Measurements from ENCODE around the gene TECPR1. TPM values are rescaled to one million over a fixed set of nuclear protein-coding genes. Genes with fewer than 3 reads are reported as not detected.

Gene TECPR1
- total and polyA plus RNA-seq, 2 donors (not counting 3 experiments of a cell fraction or from before 2014, with no cell fraction given) = 12.3 to 97.5 TPM

- Histone ChIP-seq H4K20me1 (replicated peaks; ENCODE audit: control insufficient read depth, extremely low read depth, insufficient read depth, low read length) (no peaks in the 10 kb centered on the region), H2AFZ (ENCODE audit: low read depth, low read length) (no peak overlapping the region), H3K27ac (ENCODE audit: insufficient read depth, low read depth, low read length) (no peak overlapping the region), H3K4me1 (ENCODE audit: control insufficient read depth, extremely low read depth, insufficient read depth, low read length) (peaks cover 3% of the 10 kb centered on the region), H3K27me3 (ENCODE audit: control insufficient read depth in 2 of 2, insufficient read depth in 2 of 2, low read length in 2 of 2) (no peaks in the 10 kb centered on the region), H3K4me3 (replicated peaks in 1 of 3; ENCODE audit: insufficient read depth in 1 of 3, low read depth in 1 of 3, low read length in 3 of 3) (no peak overlapping the region), H3K9me3 (replicated peaks; ENCODE audit: control insufficient read depth, insufficient read depth, low read length) (no peaks in the 10 kb centered on the region), H3K9me1 (replicated peaks; ENCODE audit: control insufficient read depth, extremely low read depth, insufficient read depth, low read length) (no peaks in the 10 kb centered on the region), H3K9ac (replicated peaks; ENCODE audit: extremely low read depth, insufficient read depth, low read length) (no peak overlapping the region), H3K36me3 (ENCODE audit: control insufficient read depth in 2 of 2, extremely low read depth in 1 of 2, insufficient read depth in 2 of 2, low read length in 2 of 2) (peaks cover 0 to 3% of the 10 kb centered on the region in 2 experiments), H3K79me2 (ENCODE audit: control insufficient read depth, insufficient read depth, low read length) (no peaks in the 10 kb centered on the region), H3K4me2 (ENCODE audit: insufficient read depth, low read length) (no peak overlapping the region)
- intact Hi-C loops (cut with micrococcal nuclease) = loop anchor here (1.0 kb wide), 3 partner anchors 63 to 148 kb away; partner anchors contain the start of gene LMTK2
- CTCF ChIA-PET = interaction anchor here (0.6 to 12.7 kb wide), 45 partner anchors 10 to 1064 kb away, joined by 3 to 870 read pairs (median 5); partner anchors contain the start of genes BAIAP2L1, BHLHA15 and LMTK2
- POLR2A ChIA-PET = interaction anchor here (0.6 to 1.6 kb wide), 2 partner anchors 139 to 147 kb away, joined by 3 to 13 read pairs; no protein-coding TSS in a partner anchor
- FAIRE-seq (no peak), DNase-seq (ENCODE audit: low read depth, low spot score) (no peak)
- no TSS peak for BruUV-seq (replicated peaks)
- TF ChIP-seq MAX (IDR thresholded peaks at IDR 0.05; ENCODE audit: insufficient read depth, insufficient read length) (no peak), POLR2A (IDR thresholded peaks at IDR 0.05; ENCODE audit: low read depth, low read length) (no peak), FOS (IDR thresholded peaks at IDR 0.05; ENCODE audit: borderline replicate concordance, insufficient read depth, low read length) (no peak), MYC (IDR thresholded peaks at IDR 0.05; ENCODE audit: low read depth, low read length) (no peak), EZH2 (IDR thresholded peaks at IDR 0.05; ENCODE audit: borderline replicate concordance, low read depth, low read length, severe bottlenecking) (no peak), GATA2 (IDR thresholded peaks at IDR 0.05; ENCODE audit: insufficient read depth, insufficient read length, low read depth, low read length) (no peak), POLR2AphosphoS5 (IDR thresholded peaks at IDR 0.05; ENCODE audit: insufficient read depth, low read depth, low read length) (no peak), CTCF (IDR thresholded peaks at IDR 0.05; ENCODE audit: extremely low read depth in 1 of 2, insufficient read depth in 1 of 2, low read depth in 1 of 2, low read length in 2 of 2) (no peak), JUN (IDR thresholded peaks at IDR 0.05; ENCODE audit: borderline replicate concordance, insufficient read depth, insufficient read length, low read depth) (no peak)
- dilution Hi-C loops (cut with MboI; ENCODE audit: extremely low pct_ligation_motif_present, low sequenced_read_pairs) = loop anchor here (25.0 kb wide), 1 partner anchor 157 kb away; no protein-coding TSS in a partner anchor
Observed at GRCh38 chr7:98168904-98169621, 83.0 kb downstream of the TECPR1 start.
